MM.1S (cell line): ENCODE data around the gene PEX14.

Experiments used
- EZH2 ChIP-seq: fragments of 300-600 bp; sonication (generic); optimal IDR thresholded peaks from 2 replicates; pipeline ENCODE3; 2017; ENCODE audit warnings: low read depth, mild to moderate bottlenecking, antibody characterized with exemption, low read length, mixed read lengths
- EZH2phosphoT487 ChIP-seq: fragments of 300-600 bp; sonication (generic); IDR thresholded peaks from 2 replicates; pipeline ENCODE4 v1.6.1; 2018; ENCODE audit warnings: antibody characterized with exemption, low read length
- TF ChIP-seq, protein P1 (sequence below): fragments of 300-600 bp; sonication (generic); IDR thresholded peaks from 2 replicates; pipeline ENCODE4 v1.5.1; 2016; ENCODE audit warnings: antibody characterized with exemption, low read length, mixed read lengths

DNA sequence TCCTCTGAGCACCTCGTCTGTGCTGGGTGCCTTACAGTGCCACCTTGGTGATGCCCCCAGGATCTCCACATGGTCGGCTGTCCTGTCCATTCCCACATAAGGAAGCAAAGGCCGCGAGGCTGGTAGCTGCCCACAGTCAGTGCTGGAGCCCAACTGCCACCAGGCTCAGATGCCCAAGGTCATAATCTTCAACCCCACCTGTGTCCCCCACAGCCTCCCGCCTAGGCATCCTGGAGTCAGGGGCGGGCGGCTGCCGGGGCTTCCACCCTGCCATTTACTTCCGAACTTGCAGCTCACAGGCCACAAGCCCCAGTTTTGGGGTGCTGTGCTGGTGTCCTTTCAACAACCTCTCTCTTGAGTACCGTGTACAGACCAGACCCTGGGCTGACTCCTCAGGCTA is 195.4 kb downstream of the PEX14 start:
- TF ChIP-seq, protein P1, sequence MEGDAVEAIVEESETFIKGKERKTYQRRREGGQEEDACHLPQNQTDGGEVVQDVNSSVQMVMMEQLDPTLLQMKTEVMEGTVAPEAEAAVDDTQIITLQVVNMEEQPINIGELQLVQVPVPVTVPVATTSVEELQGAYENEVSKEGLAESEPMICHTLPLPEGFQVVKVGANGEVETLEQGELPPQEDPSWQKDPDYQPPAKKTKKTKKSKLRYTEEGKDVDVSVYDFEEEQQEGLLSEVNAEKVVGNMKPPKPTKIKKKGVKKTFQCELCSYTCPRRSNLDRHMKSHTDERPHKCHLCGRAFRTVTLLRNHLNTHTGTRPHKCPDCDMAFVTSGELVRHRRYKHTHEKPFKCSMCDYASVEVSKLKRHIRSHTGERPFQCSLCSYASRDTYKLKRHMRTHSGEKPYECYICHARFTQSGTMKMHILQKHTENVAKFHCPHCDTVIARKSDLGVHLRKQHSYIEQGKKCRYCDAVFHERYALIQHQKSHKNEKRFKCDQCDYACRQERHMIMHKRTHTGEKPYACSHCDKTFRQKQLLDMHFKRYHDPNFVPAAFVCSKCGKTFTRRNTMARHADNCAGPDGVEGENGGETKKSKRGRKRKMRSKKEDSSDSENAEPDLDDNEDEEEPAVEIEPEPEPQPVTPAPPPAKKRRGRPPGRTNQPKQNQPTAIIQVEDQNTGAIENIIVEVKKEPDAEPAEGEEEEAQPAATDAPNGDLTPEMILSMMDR, result no peak
- TF ChIP-seq EZH2phosphoT487 (no peak), EZH2 (no peak)
